Effector memory CD4-positive, alpha-beta T cell (primary cell): ENCODE data around the gene PARP14.
A peak's percentile ranks its signal among the peaks of the same experiment; 100 is the strongest.
"Not testable (repeated sequence)": the region's sequence is repeated elsewhere in the genome, so short reads cannot be mapped to it uniquely, and the experiment has no call there.

Experiments
- DNase-seq, 3 donors: peaks; one replicate each; pipeline ENCODE4 v3.0.0-alpha.2; 2020
- H3K27ac ChIP-seq: 2 replicates; pipeline ENCODE4 v1.7.0; 2013; ENCODE audit warnings: mild to moderate bottlenecking, low read length, moderate library complexity; ENCODE audit not compliant: insufficient read depth, poor library complexity, severe bottlenecking
- H3K27me3 ChIP-seq: replicated peaks from 2 replicates; pipeline ENCODE4 v1.7.0; 2013; ENCODE audit warnings: mild to moderate bottlenecking, low read length; ENCODE audit not compliant: insufficient read depth, control insufficient read depth, poor library complexity, severe bottlenecking
- H3K36me3 ChIP-seq: 2 replicates; pipeline ENCODE4 v1.7.0; 2013; ENCODE audit warnings: mild to moderate bottlenecking, low read length, moderate library complexity; ENCODE audit not compliant: control insufficient read depth, insufficient read depth
- H3K4me1 ChIP-seq: 2 replicates; pipeline ENCODE4 v1.7.0; 2013; ENCODE audit warnings: low read length, mild to moderate bottlenecking; ENCODE audit not compliant: control insufficient read depth, insufficient read depth, poor library complexity, severe bottlenecking
- H3K4me3 ChIP-seq: 2 replicates; pipeline ENCODE4 v1.7.0; 2013; ENCODE audit warnings: low read length, low read depth, mild to moderate bottlenecking; ENCODE audit not compliant: insufficient read depth, poor library complexity, severe bottlenecking
- H3K9me3 ChIP-seq: 2 replicates; pipeline ENCODE4 v1.7.0; 2013; ENCODE audit warnings: mild to moderate bottlenecking, low read length, moderate library complexity; ENCODE audit not compliant: control insufficient read depth

Gene PARP14

DNA sequence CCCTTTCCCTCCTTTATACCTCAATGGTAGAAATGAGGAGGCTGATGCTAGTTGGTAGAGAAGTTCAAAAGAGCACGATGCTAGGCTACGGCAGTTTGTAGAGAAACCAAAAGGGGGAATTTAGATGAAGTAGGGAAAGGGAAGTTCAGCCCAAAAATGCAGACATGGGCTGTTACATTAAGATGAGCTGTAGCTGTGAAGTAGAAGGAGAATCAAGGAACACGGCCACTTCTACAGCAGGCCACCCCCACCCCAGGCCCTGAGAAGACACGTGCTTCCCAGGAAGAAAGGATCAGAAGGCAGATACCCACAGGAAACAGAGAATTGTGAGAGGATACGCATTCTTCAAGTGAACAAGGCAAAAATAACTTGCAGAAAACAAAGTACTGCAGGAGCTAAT lies 2.1 kb upstream of the PARP14 start:
- H3K27ac ChIP-seq: no peak overlapping the region
- no peaks in the 10 kb centered on the region for H3K9me3 ChIP-seq
- H3K4me1 ChIP-seq: peaks cover 22% of the 10 kb centered on the region
- no peak overlapping the region for H3K4me3 ChIP-seq
- H3K36me3 ChIP-seq: no peaks in the 10 kb centered on the region
- H3K27me3 ChIP-seq: no peaks in the 10 kb centered on the region
- no peak for DNase-seq

GRCh38 chr3:122679085-122679881 lies 1.4 kb upstream of the PARP14 start:
- Histone ChIP-seq H3K4me1 (peaks cover 25% of the 10 kb centered on the region), H3K27me3 (no peaks in the 10 kb centered on the region), H3K27ac (peak overlapping the region; percentile 95), H3K9me3 (no peaks in the 10 kb centered on the region), H3K36me3 (no peaks in the 10 kb centered on the region), H3K4me3 (peak overlapping the region; percentile 96)
- peak; percentile 63 to 74 (median 63) for DNase-seq

DNA sequence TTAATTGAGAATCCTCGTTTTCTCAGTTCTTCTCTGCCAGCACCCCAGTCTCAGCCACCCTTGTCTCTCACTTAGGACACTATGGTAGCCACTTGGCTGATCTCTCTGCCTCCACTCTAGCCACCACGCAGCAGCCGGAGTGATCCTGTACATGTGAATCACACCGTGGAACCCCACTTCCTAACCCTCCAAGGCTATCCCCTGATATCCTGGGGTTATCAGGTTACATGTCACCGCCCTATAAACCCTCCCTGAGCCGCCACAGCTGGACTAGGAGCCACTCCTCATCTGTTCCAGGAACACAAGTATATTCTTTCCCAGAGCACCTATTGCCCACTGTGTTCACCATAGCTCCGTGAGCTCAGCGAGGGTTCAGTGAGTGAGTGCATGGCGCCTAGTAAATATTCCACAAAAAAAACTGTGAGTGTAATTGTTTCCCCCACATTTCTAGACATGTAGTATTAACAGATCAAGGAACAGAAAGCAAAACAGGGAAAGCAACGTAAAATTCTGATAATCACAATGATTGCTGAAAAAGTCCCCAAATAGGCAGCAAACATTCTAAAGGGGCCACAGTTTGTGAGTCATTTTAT lies 661 bp upstream of the PARP14 start:
- no peak for DNase-seq
- H3K4me1 ChIP-seq: peaks cover 25% of the 10 kb centered on the region
- no peaks in the 10 kb centered on the region for H3K27me3 ChIP-seq
- no peaks in the 10 kb centered on the region for H3K36me3 ChIP-seq
- peak overlapping the region; percentile 96 for H3K4me3 ChIP-seq
- peak overlapping the region; percentile 95 for H3K27ac ChIP-seq
- no peaks in the 10 kb centered on the region for H3K9me3 ChIP-seq

DNA sequence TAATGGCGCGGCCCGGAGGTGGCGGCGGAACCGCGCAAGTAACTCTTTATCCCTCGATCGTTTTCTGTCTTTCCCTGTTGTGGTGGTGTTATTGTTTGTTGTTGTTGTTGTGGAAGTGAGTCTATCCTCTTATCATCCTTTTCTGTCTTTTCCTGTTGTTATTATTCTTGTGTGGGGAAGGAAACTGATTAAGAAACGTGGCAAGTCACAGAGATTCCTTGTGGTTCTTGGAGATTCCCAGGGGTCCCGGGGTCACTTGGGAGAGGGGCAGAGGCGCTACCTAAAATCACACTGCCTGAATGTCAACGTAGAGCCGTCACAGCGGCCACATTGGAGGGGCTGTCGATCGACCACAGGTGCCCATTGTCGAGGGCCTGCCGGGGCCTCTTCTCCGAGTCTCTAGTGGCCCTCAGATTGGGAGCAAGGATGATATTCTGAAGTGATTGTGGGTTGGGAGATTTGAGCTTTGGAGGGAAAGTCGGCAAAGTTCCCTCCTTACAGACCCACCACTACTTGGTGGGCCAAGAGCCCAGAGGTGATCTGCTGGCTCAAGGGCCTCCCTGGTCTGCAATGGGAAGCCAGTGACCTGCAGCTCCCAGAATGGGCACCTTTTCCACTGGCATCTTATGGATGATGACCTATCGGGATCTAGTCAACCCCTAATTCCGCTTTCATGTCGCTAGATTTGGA lies 790 bp downstream of the PARP14 start:
- Histone ChIP-seq H3K4me1 (peaks cover 25% of the 10 kb centered on the region), H3K27ac (peak overlapping the region; percentile 95), H3K36me3 (peaks cover 7% of the 10 kb centered on the region), H3K4me3 (peak overlapping the region; percentile 96), H3K27me3 (no peaks in the 10 kb centered on the region), H3K9me3 (no peaks in the 10 kb centered on the region)
- DNase-seq: no peak

GRCh38 chr3:122681974-122682409 lies 1.4 kb downstream of the PARP14 start:
- Histone ChIP-seq H3K27me3 (no peaks in the 10 kb centered on the region), H3K36me3 (peaks cover 7% of the 10 kb centered on the region), H3K9me3 (no peaks in the 10 kb centered on the region), H3K4me3 (peak overlapping the region; percentile 96), H3K27ac (no peak overlapping the region), H3K4me1 (peaks cover 25% of the 10 kb centered on the region)
- no peak for DNase-seq

DNA sequence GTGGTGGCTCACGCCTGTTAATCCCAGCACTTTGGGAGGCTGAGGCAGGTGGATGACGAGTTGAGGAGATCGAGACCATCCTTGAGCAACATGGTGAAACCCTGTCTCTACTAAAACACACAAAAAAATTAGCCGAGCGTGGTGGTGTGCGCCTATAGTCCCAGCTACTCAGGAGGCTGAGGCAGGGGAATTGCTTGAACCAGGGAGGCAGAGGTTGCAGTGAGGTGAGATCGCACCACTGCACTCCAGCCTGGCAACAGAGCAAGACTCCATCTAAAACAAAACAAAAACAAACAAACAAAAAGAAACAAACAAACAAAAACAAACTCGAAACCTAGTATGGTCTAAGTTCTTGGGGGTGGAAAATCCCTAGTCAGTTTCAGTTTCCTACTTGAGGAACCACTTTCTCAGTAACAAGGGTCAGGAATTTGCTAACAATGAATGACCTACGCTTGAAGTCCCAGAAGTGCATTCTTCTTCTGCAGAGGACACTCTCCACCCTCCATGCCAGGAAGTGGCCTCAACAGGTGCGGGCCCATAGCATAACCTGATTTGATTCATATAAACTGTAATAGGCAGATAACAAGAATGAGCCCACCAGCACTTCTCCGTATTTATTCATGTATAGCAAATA lies 2.3 kb downstream of the PARP14 start:
- peaks cover 25% of the 10 kb centered on the region for H3K4me1 ChIP-seq
- not testable (repeated sequence) for H3K27ac ChIP-seq, DNase-seq, H3K36me3 ChIP-seq, H3K27me3 ChIP-seq, H3K4me3 ChIP-seq, H3K9me3 ChIP-seq

- Histone ChIP-seq H3K27ac (no peak overlapping the region), H3K36me3 (peaks cover 9% of the 10 kb centered on the region), H3K4me3 (no peak overlapping the region), H3K9me3 (no peaks in the 10 kb centered on the region), H3K27me3 (no peaks in the 10 kb centered on the region), H3K4me1 (peaks cover 9% of the 10 kb centered on the region)
- no peak for DNase-seq
These were observed 6.7 kb downstream of the PARP14 start for GRCh38 chr3:122687298-122687697.

DNA sequence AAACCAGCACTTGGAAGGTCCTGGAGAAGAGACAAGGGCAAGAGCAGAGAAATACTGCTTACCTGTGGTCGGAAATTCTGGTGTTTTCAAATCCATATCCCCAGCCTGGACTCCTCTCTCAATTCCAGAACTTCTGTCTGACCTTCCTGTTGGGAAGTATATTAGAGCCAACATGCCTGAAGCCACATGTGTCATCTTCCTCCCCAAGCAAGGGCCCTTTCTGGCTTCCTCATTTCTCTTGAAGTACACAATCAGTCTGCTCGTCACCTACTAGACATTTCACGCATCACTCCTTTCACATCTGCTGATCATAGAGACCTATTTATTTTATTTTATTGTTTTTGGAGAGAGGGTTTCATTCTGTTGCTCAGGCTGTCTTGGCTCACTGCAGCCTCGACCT lies 8.4 kb downstream of the PARP14 start:
- no peaks in the 10 kb centered on the region for H3K27me3 ChIP-seq
- H3K36me3 ChIP-seq: peaks cover 25% of the 10 kb centered on the region
- no peak overlapping the region for H3K4me3 ChIP-seq
- no peaks in the 10 kb centered on the region for H3K4me1 ChIP-seq
- DNase-seq: no peak
- no peaks in the 10 kb centered on the region for H3K9me3 ChIP-seq
- no peak overlapping the region for H3K27ac ChIP-seq

DNA sequence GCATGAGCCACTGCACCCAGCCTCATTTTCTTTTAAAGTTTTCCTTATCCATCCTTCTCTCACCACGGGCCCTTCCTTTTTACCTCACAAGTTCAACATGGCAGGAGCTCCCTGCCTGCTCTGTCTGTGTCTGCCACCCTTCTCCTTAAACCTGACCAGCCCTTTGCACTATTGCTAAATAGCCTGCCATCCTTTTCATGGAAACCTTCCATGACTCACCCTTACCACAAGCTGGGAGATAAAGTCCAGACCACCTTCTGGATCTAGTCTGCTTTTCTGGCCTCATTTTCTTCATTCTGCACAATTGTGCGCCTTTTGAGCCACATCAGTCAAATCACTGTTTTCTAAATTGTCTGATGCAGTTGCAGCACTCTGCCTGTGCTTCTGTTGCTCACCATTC lies 8.9 kb downstream of the PARP14 start:
- no peak for DNase-seq
- Histone ChIP-seq H3K27me3 (no peaks in the 10 kb centered on the region), H3K36me3 (peaks cover 30% of the 10 kb centered on the region), H3K4me1 (no peaks in the 10 kb centered on the region), H3K27ac (no peak overlapping the region), H3K9me3 (no peaks in the 10 kb centered on the region), H3K4me3 (no peak overlapping the region)
